Ascending aorta (tissue), 2 donors: ENCODE measurements around the gene CMIP. TPM values are rescaled to one million over a fixed set of nuclear protein-coding genes. Genes with fewer than 3 reads are reported as not detected.

Experiments used
- DNase-seq, 2 donors: peaks; one replicate each; pipeline ENCODE4 v3.0.0-alpha.2; 2019; ENCODE audit warnings: low spot score in 2 of 2
- H3K27ac ChIP-seq, 2 donors: fragments of 200-600 bp; sonication (generic); one replicate each; pipeline ENCODE4 v1.5.1; 2016 to 2017; ENCODE audit warnings: mild to moderate bottlenecking in 1 of 2
- H3K27me3 ChIP-seq: fragments of 200-600 bp; sonication (generic); one replicate; pipeline ENCODE4 v1.5.1; 2017
- H3K36me3 ChIP-seq, 2 donors: fragments of 200-600 bp; sonication (generic); one replicate each; pipeline ENCODE4 v1.5.1; 2016
- H3K4me1 ChIP-seq, 2 donors: fragments of 200-600 bp; sonication (generic); one replicate each; pipeline ENCODE4 v1.5.1; 2016 to 2017; ENCODE audit warnings: mild to moderate bottlenecking in 1 of 2
- H3K4me3 ChIP-seq, 2 donors: fragments of 200-600 bp; sonication (generic); one replicate each; pipeline ENCODE4 v1.5.1; 2016 to 2017; ENCODE audit warnings: mild to moderate bottlenecking in 1 of 2
- H3K9me3 ChIP-seq, 2 donors: fragments of 200-600 bp; sonication (generic); one replicate each; pipeline ENCODE4 v1.5.1; 2016
- CTCF ChIP-seq, 3 experiments: fragments of 200-600 bp in 2 of 3; fragments of 450-650 bp in 1 of 3; sonication (generic) in 2 of 3; IDR thresholded peaks; one replicate each; pipeline ENCODE4 v1.5.1; 2016 to 2019; ENCODE audit warnings: antibody characterized with exemption in 3 of 3, mild to moderate bottlenecking in 1 of 3, moderate library complexity in 1 of 3
- intact Hi-C: fragments of 100-400 bp; cut with DNase I; formaldehyde crosslinking; loops from one replicate; pipeline ENCODE4 v1.15.1; 2023
- total RNA-seq: library from RNA; depleted of rRNA; stranded (reverse); fragments of >200 nt; gene quantifications from one replicate; pipeline ENCODE4 v1.1.0, GENCODE V29; 2016

CMIP gene
- total RNA-seq: 110 TPM

- peak within 1 kb of the TSS; percentile 58 to 75 for H3K4me3 ChIP-seq
- H3K27ac ChIP-seq: peak within 1 kb of the TSS; percentile 69 to 70
- intact Hi-C loops: loop anchor here (5.0 to 10.0 kb wide), 7 partner anchors 43 to 510 kb away; partner anchors contain the start of genes C16orf46, CENPN, CMC2 and GAN
- H3K36me3 ChIP-seq: no peaks in the 10 kb centered on the region
- no peaks in the 10 kb centered on the region for H3K27me3 ChIP-seq
- no peaks in the 10 kb centered on the region for H3K9me3 ChIP-seq
- peak in 1 of 2 donors; percentile 89 for DNase-seq
- no peak for TF ChIP-seq CTCF (IDR thresholded peaks at IDR 0.05)
- peaks cover 0 to 4% of the 10 kb centered on the region in 2 donors for H3K4me1 ChIP-seq
Measured at GRCh38 chr16:81444448-81445121, at the start of gene CMIP. TSS of gene CMIP (plus strand) at chr16:81444808.

- Histone ChIP-seq H3K36me3 (peaks cover 0 to 5% of the 10 kb centered on the region in 2 donors), H3K4me3 (no peak overlapping the region), H3K27me3 (no peaks in the 10 kb centered on the region), H3K4me1 (no peaks in the 10 kb centered on the region), H3K27ac (peak overlapping the region in 1 of 2 donors; percentile 19), H3K9me3 (peaks cover 0 to 5% of the 10 kb centered on the region in 2 donors)
- no peak for DNase-seq
- TF ChIP-seq CTCF (IDR thresholded peaks at IDR 0.05): no peak
- intact Hi-C loops: no loop called here
Measured at GRCh38 chr16:81394966-81395655, 49.5 kb upstream of the CMIP start.

- Histone ChIP-seq H3K27ac (no peak overlapping the region), H3K27me3 (no peaks in the 10 kb centered on the region), H3K36me3 (no peaks in the 10 kb centered on the region), H3K4me3 (no peak overlapping the region), H3K9me3 (peaks cover 0 to 5% of the 10 kb centered on the region in 2 donors), H3K4me1 (no peaks in the 10 kb centered on the region)
- intact Hi-C loops: no loop called here
- DNase-seq: no peak
- no peak for TF ChIP-seq CTCF (IDR thresholded peaks at IDR 0.05)
Measured at GRCh38 chr16:81397058-81397878, 47.3 kb upstream of the CMIP start.

- no peak for DNase-seq
Measured at GRCh38 chr16:81397879-81398520, 46.6 kb upstream of the CMIP start.

More at GRCh38 chr16:81397879-81398520, 46.6 kb upstream of the CMIP start:
- Histone ChIP-seq H3K36me3 (no peaks in the 10 kb centered on the region), H3K4me3 (no peak overlapping the region), H3K27ac (no peak overlapping the region), H3K9me3 (peaks cover 0 to 5% of the 10 kb centered on the region in 2 donors), H3K4me1 (no peaks in the 10 kb centered on the region), H3K27me3 (no peaks in the 10 kb centered on the region)
- intact Hi-C loops: no loop called here
- no peak for TF ChIP-seq CTCF (IDR thresholded peaks at IDR 0.05)
